ENCODE data around the gene MEIOSIN.

- TF ChIP-seq, protein P1, sequence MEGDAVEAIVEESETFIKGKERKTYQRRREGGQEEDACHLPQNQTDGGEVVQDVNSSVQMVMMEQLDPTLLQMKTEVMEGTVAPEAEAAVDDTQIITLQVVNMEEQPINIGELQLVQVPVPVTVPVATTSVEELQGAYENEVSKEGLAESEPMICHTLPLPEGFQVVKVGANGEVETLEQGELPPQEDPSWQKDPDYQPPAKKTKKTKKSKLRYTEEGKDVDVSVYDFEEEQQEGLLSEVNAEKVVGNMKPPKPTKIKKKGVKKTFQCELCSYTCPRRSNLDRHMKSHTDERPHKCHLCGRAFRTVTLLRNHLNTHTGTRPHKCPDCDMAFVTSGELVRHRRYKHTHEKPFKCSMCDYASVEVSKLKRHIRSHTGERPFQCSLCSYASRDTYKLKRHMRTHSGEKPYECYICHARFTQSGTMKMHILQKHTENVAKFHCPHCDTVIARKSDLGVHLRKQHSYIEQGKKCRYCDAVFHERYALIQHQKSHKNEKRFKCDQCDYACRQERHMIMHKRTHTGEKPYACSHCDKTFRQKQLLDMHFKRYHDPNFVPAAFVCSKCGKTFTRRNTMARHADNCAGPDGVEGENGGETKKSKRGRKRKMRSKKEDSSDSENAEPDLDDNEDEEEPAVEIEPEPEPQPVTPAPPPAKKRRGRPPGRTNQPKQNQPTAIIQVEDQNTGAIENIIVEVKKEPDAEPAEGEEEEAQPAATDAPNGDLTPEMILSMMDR (conservative IDR thresholded peaks at IDR 0.05) = no peak
- TF ChIP-seq EZH2 (IDR thresholded peaks at IDR 0.05; ENCODE audit: low read depth) = no peak
Observed at GRCh38 chr19:45812297-45812696, 79.1 kb downstream of the MEIOSIN start.

Data from PC-9 (cell line).